ENCODE results near the gene CLIC1.

- no peak for TF ChIP-seq CTCF (IDR thresholded peaks at IDR 0.05)
- no peak for TF ChIP-seq POLR2A (IDR thresholded peaks at IDR 0.05)
- TF ChIP-seq EP300 (IDR thresholded peaks at IDR 0.05) = no peak
Observed at GRCh38 chr6:31723245-31723979, 12.9 kb downstream of the CLIC1 start, which contains the start of gene MPIG6B.
